Progenitor cell of endocrine pancreas (in vitro differentiated cells): ENCODE results near the gene LMAN2. TPM values are rescaled to one million over a fixed set of nuclear protein-coding genes. Genes with fewer than 3 reads are reported as not detected.

ENCODE experiments used
- DNase-seq: peaks from one replicate; pipeline ENCODE4 v3.0.0; 2021; ENCODE audit warnings: low spot score; ENCODE audit not compliant: unreplicated experiment
- H3K27ac Mint-ChIP-seq: 2 replicates; pipeline ENCODE4 v1.8.0; 2021; ENCODE audit warnings: mild to moderate bottlenecking, moderate library complexity, mixed read lengths
- H3K27me3 Mint-ChIP-seq: 2 replicates; pipeline ENCODE4 v1.8.0; 2021; ENCODE audit warnings: mixed read lengths
- H3K36me3 Mint-ChIP-seq: 2 replicates; pipeline ENCODE4 v1.8.0; 2022; ENCODE audit warnings: mixed read lengths; ENCODE audit not compliant: insufficient read depth
- H3K4me1 Mint-ChIP-seq: 2 replicates; pipeline ENCODE4 v1.8.0; 2021; ENCODE audit warnings: low read depth, mixed read lengths
- H3K4me3 Mint-ChIP-seq: 2 replicates; pipeline ENCODE4 v1.8.0; 2021; ENCODE audit warnings: low read depth, mild to moderate bottlenecking, moderate library complexity, mixed read lengths
- H3K9me3 Mint-ChIP-seq: 2 replicates; pipeline ENCODE4 v1.8.0; 2021; ENCODE audit warnings: low read depth, mixed read lengths
- total RNA-seq: library from RNA; stranded (reverse); gene quantifications from 2 replicates; pipeline ENCODE4 v1.2.1, GENCODE V29; 2021
- TF ChIP-seq, protein P1 (sequence below): fragments of 200-600 bp; sonication (generic); IDR thresholded peaks from one replicate; pipeline ENCODE4 v1.5.0; 2021; ENCODE audit warnings: antibody characterized with exemption, mild to moderate bottlenecking; ENCODE audit not compliant: unreplicated experiment

LMAN2 gene
- total RNA-seq, 1 donor from 2014 or later: 111 TPM

DNA sequence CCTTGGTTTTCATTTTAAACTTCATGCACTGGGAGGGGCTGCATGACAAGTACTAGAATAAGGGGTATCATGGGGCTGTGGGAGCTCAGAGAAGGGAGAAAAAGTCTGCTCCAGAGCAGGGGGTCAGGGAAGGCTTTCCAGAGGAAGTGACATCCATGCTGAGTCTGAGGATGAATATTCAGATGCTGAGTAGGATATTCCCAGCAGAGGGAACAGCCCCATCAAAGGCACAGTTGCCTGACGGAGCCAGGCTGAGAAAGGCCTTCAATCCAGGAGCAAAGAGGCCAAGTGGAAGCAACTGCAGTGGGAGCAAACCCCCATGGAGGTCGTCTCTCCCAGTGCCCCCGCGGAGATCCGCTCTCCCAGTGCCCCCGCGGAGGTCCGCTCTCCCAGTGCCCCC lies 44.6 kb upstream of the LMAN2 start:
- no peaks in the 10 kb centered on the region for H3K9me3 Mint-ChIP-seq
- H3K4me3 Mint-ChIP-seq: no peak overlapping the region
- TF ChIP-seq, protein P1, sequence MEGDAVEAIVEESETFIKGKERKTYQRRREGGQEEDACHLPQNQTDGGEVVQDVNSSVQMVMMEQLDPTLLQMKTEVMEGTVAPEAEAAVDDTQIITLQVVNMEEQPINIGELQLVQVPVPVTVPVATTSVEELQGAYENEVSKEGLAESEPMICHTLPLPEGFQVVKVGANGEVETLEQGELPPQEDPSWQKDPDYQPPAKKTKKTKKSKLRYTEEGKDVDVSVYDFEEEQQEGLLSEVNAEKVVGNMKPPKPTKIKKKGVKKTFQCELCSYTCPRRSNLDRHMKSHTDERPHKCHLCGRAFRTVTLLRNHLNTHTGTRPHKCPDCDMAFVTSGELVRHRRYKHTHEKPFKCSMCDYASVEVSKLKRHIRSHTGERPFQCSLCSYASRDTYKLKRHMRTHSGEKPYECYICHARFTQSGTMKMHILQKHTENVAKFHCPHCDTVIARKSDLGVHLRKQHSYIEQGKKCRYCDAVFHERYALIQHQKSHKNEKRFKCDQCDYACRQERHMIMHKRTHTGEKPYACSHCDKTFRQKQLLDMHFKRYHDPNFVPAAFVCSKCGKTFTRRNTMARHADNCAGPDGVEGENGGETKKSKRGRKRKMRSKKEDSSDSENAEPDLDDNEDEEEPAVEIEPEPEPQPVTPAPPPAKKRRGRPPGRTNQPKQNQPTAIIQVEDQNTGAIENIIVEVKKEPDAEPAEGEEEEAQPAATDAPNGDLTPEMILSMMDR: no peak
- H3K27me3 Mint-ChIP-seq: peaks cover 24% of the 10 kb centered on the region
- no peak for DNase-seq
- no peaks in the 10 kb centered on the region for H3K4me1 Mint-ChIP-seq
- no peak overlapping the region for H3K27ac Mint-ChIP-seq
- no peaks in the 10 kb centered on the region for H3K36me3 Mint-ChIP-seq

DNA sequence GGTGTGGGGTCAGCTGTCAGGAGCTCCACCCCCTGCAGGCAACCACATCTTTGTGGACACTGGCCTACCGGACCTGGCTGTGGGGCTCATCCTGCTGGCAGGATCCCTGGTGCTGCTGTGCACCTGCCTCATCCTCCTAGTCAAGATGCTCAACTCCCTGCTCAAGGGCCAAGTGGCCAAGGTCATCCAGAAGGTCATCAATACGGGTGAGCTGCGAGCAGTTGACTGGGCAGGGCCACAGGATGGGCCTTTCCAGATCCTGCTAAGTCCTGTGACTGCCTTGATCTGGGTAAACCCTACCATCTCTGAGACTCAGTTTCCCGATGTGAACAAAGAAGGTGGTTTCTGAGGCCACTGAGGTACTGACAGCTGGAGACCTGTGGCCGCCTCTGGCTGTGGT lies 42.5 kb upstream of the LMAN2 start:
- no peak for DNase-seq
- Mint-ChIP-seq H3K27ac (no peak overlapping the region), H3K4me1 (peaks cover 1% of the 10 kb centered on the region), H3K36me3 (no peaks in the 10 kb centered on the region), H3K4me3 (no peak overlapping the region), H3K9me3 (no peaks in the 10 kb centered on the region), H3K27me3 (peaks cover 38% of the 10 kb centered on the region)
- TF ChIP-seq, protein P1: no peak

DNA sequence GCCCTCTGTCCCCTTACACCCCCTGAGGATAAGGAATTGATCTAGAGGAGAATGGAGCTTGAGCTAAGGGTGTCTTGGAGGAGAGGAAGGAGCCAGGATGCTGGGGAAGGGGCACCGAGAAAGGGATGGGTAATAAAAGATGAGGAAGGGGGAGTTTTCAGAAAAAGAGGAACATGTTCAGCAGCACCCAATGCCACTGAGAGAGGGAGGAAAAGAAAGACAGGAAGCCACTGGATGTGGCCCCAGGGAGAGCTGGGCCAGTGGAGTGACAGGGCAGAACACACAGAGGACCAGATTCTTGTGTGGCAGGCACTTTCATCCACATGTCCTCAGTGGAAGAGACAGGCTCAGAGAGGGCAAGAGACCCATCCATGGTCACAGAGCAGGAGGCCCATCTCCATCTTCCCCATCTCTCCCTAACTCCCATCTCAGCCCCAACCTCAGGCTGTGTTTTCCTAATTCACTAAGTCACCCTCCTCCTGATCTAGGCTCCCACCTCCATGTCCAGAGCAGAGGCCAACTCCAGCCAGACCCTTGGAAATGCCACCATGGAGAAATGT lies 41.8 kb upstream of the LMAN2 start:
- H3K9me3 Mint-ChIP-seq: no peaks in the 10 kb centered on the region
- DNase-seq: no peak
- TF ChIP-seq, protein P1: no peak
- H3K27me3 Mint-ChIP-seq: peaks cover 40% of the 10 kb centered on the region
- H3K4me1 Mint-ChIP-seq: peaks cover 1% of the 10 kb centered on the region
- H3K36me3 Mint-ChIP-seq: no peaks in the 10 kb centered on the region
- H3K4me3 Mint-ChIP-seq: no peak overlapping the region
- no peak overlapping the region for H3K27ac Mint-ChIP-seq

DNA sequence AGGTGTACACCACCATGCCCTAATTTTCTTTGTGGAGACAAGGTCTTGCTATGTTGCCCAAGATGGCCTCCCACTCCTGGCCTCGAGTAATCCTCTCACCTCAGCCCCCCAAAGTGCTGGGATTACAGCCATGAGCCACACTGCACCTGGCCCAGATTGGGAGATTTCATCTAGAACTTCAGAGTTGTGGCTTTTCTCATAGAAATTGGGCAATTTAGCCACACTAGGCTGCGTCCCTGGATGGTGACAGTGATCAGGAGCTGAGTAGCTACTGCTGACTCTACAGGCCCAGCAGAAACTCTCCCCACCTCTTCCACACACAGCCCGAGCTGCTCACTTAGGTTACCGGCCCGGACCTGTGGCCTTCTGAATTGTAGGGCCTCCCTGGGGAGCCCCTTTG lies 41.3 kb upstream of the LMAN2 start:
- H3K9me3 Mint-ChIP-seq: no peaks in the 10 kb centered on the region
- TF ChIP-seq, protein P1: no peak
- no peak overlapping the region for H3K27ac Mint-ChIP-seq
- peaks cover 42% of the 10 kb centered on the region for H3K27me3 Mint-ChIP-seq
- no peak overlapping the region for H3K4me3 Mint-ChIP-seq
- peaks cover 1% of the 10 kb centered on the region for H3K4me1 Mint-ChIP-seq
- no peak for DNase-seq
- no peaks in the 10 kb centered on the region for H3K36me3 Mint-ChIP-seq

DNA sequence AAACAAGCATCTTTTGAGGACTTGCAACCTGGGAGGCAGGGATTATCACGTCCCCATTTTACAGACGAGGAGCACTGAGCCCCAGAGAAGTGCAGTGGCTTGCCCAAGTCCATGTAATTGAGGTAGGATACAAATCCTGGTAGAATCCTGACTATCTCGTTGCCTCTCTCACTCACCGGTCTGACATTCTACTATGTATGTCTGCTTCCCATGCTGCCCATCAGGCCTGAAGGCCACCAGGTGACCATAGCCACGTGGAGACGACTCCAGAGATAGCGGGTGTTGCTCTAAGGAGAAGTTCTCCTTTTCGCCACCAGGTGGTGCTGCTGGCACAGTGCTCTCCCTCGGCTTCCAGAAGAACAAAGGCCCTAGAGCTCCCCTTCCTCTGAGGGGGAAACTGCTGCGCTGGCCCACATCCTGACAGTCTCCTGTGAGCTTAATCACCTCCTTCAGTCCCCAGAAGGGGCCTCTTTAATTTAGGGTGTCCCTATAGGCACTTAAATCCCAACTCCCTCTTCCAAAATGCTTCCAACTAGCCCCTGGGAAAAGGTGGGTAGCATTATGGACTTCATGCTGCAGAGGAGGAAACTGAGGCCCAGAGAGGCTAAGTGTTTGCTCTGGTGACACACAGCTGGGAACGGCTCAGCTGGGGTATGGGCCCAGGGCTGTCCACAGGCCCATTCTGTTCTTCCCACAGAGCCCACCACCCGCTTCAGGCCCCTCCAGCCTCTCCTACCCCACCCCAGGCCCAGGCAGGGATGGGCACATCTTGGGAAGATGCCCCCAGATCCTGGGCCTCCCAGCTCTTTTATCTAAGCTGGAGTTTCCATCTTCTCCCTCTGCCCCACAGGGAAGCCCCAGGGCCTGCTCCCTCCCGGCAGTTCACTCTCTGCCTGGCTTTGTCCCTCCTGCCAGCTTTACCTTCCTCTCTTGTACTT lies 39.2 kb upstream of the LMAN2 start:
- H3K27me3 Mint-ChIP-seq: peaks cover 32% of the 10 kb centered on the region
- H3K4me3 Mint-ChIP-seq: no peak overlapping the region
- H3K4me1 Mint-ChIP-seq: peaks cover 1% of the 10 kb centered on the region
- H3K27ac Mint-ChIP-seq: peak overlapping the region; percentile 83
- H3K36me3 Mint-ChIP-seq: no peaks in the 10 kb centered on the region
- no peaks in the 10 kb centered on the region for H3K9me3 Mint-ChIP-seq
- TF ChIP-seq, protein P1: peak; percentile 90
- DNase-seq: peak; percentile 85
